ENCODE results near the gene DPT.

The DPT gene

GRCh38 chr1:168656485-168656884 lies 72.5 kb downstream of the DPT start:
- DNase-seq (ENCODE audit: low spot score): no peak

- DNase-seq (ENCODE audit: low spot score): no peak
These were observed 74.6 kb downstream of the DPT start for GRCh38 chr1:168654198-168654915.

GRCh38 chr1:168653567-168653966 lies 75.4 kb downstream of the DPT start:
- DNase-seq (ENCODE audit: low spot score): peak; percentile 30

- DNase-seq (ENCODE audit: low spot score): no peak
These were observed 83.3 kb downstream of the DPT start for GRCh38 chr1:168645721-168646120.

Data from cerebellar cortex (tissue), 1 donor.